Right ventricle myocardium inferior (tissue), 1 donor: ENCODE results near the gene JMJD4. TPM values are rescaled to one million over a fixed set of nuclear protein-coding genes. Genes with fewer than 3 reads are reported as not detected.
A peak's percentile ranks its signal among the peaks of the same experiment; 100 is the strongest.

Experiments
- ATAC-seq: fragments of 200-7000 bp; cut with Tn5 transposase; one replicate; pipeline ENCODE4 v1.9.1; 2020; ENCODE audit warnings: mild to moderate bottlenecking, moderate library complexity
- DNase-seq: peaks from one replicate; pipeline ENCODE4 v3.0.0; 2021; ENCODE audit errors: missing footprints
- intact Hi-C: fragments of 100-400 bp; cut with DNase I; formaldehyde crosslinking; loops from one replicate; pipeline ENCODE4 v1.11.0; 2022
- total RNA-seq: library from RNA; stranded (reverse); fragmentation: NEBNext Ultra II Directional; extraction: Animal tissue kit (Norgen Biotek cat#: 25700); gene quantifications from one replicate; pipeline ENCODE4 v1.2.1, GENCODE V29; 2021
- donor health status: DM: no; HTN: yes; CAD: no; lungs with severe emphysema.

Gene JMJD4
- total RNA-seq, 1 donor from 2014 or later: 7.1 TPM

DNA sequence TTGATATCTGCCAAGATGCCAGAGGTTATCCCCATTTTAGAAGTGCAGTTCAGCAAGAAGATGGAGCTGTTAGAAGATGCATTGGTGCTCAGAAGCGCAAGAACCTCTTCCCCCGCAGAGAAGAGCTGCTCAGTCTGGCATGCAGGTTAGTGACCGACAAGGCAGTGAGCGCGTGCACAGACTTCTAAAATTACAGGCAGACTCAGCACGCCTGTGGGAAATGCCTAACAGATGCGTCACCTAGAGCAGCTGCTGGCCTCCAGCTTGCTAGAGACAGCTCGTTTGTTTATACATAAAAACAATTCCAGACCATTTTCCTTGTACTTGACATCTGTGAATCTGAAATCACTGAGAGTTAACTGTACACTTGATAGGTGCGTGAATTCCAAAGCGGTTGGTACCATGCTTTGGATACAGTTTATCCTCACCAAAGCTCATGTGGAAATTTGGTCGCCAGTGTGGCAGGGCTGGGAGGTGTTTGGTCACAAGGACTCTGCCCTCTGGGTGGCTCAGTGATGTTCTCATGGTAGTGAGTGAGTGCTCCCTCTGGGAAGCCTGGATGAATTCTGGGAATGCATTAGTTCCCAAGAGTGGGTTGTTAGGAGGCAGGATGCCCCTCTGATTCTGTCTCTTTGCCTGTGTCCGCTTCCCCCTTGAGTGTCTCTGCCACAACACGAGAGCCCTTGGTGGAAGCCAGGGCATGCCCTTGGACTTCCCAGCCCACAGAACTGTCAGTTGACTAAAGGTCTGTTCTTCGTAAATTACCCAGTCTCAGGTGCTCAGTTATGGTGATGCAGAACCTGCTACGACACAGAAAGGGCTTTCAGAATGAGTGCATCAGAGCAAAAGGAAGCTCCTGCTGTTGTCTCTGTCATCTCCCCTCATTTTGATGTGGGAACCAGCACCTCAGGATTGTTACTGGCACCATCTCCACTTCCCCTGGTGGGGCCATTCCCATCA, 24.5 kb upstream of the JMJD4 start:
- DNase-seq: no peak
- intact Hi-C loops: loop anchor here (10.0 kb wide), 2 partner anchors 275 to 325 kb away; partner anchors contain the start of gene ARF1
- peak; percentile 38 for ATAC-seq

DNA sequence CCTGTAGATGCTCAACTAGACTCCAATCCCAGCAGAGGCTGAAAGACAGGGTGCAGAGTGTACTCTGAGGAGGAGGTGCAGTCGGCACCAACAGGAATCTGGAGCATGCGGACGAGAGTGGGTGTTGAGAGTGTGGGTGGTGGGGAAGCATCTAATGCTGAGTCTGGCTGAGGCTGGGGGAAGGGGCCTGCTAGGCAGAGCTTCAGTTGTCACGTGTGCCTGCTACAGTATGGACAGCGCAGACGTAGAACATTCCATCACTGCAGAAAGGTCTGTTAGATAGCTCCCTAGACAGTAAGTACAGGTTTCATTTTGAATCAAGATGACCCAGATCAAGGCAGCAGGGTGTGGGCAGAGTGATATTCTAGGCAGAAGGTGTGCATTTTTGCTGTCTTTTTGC, 23.3 kb upstream of the JMJD4 start:
- DNase-seq (no peak), ATAC-seq (no peak)
- intact Hi-C loops: loop anchor here (10.0 kb wide), 1 partner anchor 274 kb away; no protein-coding TSS in a partner anchor

GRCh38 chr1:227757781-227758180, 22.7 kb upstream of the JMJD4 start:
- DNase-seq: no peak
- no peak for ATAC-seq
- intact Hi-C loops: loop anchor here (10.0 kb wide), 1 partner anchor 273 kb away; no protein-coding TSS in a partner anchor

DNA sequence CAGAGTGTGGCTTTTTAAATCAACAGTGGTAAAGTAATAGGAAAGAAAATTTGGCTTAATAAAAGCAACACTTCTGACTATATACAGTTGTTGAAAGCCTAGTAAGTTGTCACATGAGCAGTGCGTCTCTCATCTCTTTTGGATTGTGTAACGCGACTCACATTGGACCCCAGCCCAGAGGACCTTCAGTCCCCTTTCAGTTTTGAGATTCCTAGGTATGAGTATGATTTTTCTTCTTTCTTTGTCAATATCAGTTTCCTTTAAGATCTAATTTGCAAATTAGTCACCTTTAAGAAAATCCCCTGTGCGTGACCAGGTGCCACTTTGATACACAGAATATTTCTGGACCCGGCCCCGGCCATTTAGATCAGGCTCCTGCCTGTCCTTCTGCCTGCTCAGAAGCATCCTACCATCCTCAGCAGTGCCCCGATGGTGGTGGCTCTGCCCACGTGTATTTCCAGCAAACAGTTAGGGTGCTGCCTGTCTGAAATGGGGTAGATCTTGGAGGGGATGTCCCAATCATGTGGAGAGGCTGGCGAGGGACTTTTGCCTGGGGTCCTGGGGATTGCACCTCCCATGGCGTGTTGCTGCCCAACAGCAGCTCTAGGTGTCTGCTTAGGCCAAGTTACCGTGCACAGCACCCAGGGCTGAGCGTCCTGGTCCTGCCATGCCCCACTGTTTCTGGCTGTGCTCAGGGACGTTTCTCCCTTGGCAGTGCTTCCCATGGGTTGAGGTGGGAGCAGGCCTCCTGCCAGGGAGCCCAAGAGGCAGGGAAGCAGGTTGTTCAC, 21.3 kb upstream of the JMJD4 start:
- intact Hi-C loops: loop anchor here (10.0 kb wide), 1 partner anchor 272 kb away; no protein-coding TSS in a partner anchor
- DNase-seq (no peak), ATAC-seq (peak; percentile 35)

DNA sequence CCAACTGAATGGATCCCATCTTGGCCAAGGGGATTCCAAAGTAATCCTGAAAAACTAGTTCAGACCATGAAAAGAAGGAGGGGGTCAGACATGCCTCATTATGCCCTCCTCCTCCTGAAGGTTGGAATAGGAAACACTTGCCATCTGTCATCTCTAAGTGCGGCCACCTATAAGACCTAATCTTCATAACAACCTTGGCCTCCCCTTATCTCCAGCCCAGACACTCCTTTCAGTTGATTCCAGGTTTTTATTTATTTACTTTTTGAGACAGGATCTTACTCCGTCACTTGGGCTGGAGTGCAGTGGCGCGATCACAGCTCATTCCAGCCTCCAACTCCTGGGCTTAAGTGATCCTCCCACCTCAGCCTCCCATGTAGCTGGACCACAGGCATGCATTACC, 19.9 kb upstream of the JMJD4 start:
- no peak for ATAC-seq
- intact Hi-C loops: loop anchor here (10.0 kb wide), 1 partner anchor 270 kb away; no protein-coding TSS in a partner anchor
- no peak for DNase-seq

- intact Hi-C loops: loop anchor here (10.0 kb wide), 1 partner anchor 269 kb away; no protein-coding TSS in a partner anchor
Measured at GRCh38 chr1:227753999-227754711, 19.1 kb upstream of the JMJD4 start.

GRCh38 chr1:227749916-227750710, 15.0 kb upstream of the JMJD4 start:
- ATAC-seq (peak; percentile 49), DNase-seq (no peak)
- intact Hi-C loops: loop anchor here (10.0 kb wide), 1 partner anchor 265 kb away; no protein-coding TSS in a partner anchor

More at GRCh38 chr1:227753999-227754711, 19.1 kb upstream of the JMJD4 start:
- ATAC-seq (peak; percentile 77), DNase-seq (no peak)

DNA sequence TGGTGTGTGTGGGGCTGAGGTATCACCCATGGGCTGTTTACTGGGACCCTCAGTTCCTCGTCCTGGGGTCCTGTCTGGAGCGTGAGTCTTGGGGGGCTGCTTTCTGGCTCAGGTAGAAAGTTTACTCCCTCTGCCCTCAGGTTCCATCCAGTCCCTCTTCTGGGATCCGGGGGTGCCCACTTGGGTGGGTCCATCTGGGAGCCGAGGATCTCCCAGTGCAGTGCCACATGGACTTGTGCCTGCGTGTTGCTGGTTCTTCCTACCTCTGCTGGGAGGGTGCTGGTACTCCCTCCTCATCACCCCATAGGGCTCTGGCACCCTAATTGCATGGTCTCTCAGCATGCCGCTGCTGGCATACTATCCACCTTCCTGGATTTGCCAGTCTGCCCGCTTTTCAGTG, 14.1 kb upstream of the JMJD4 start:
- intact Hi-C loops: no loop called here
- DNase-seq: no peak

GRCh38 chr1:227748496-227749182, 13.5 kb upstream of the JMJD4 start:
- intact Hi-C loops: no loop called here
- DNase-seq (no peak), ATAC-seq (peak; percentile 58)

More for the DNA sequence above, 14.1 kb upstream of the JMJD4 start:
- no peak for ATAC-seq

DNA sequence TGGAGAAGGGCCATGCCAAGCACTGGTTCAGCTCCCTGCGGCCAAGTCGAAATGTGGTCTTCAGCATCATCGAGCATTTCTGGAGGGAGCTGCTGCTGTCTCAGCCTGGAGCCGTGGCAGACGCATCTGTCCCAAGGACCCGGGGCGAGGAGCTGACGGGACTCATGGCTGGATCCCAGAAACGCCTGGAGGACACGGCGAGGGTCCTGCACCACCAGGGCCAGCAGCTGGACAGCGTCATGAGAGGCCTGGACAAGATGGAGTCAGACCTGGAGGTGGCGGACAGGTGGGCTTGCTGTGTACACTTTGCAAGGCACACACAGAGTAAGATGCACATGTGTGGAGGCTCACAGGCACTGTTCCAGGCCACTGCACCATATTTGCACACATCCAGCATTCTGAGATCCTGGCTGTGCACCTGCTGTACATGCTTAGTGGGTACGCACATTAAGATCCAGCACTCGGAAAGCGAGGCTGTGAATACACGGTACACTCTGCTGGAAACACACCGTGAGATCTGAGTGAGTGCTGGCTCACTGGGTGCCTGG, 12.9 kb upstream of the JMJD4 start:
- intact Hi-C loops: no loop called here
- no peak for ATAC-seq
- DNase-seq: no peak

DNA sequence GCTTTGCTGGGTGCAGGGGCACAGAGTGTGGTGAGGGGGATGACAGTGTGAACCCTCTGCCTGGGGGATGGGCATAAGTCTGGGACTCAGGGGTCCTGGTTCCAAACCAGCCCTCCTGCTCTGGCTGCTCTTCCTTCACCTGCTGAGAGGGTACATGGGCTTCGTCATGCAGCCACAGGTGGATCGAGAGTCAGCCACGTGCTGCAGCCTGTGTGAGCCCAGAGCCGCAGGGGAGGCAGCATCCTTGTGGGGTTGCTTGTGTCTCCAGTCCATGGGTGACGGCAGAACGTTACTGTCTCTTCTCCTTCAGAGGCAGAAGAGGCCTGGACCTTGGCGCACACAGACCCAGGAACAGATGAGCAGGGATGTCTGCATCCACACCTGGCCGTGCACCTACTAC, 12.3 kb upstream of the JMJD4 start:
- intact Hi-C loops: no loop called here
- DNase-seq (no peak), ATAC-seq (no peak)

DNA sequence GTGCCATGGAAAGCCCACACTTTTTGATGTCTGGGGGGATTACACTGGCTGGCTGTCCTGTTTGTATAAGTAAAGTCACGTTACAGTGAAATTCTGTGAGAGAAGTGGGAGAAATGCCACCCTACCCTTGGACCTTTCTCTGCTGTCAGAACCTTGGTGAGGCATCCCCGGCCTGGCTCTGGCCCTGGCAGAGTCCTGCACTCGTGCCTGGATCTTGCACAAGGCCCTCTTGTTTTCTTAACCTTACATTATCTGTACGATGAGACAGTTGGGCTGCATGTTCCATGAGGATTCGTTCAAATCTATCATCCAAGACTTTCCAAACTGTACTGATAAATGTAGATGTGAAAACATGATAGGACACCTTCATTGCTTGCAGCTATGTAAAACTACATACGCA, 11.6 kb upstream of the JMJD4 start:
- intact Hi-C loops: no loop called here
- ATAC-seq: no peak
- DNase-seq: no peak

GRCh38 chr1:227745568-227746265, 10.6 kb upstream of the JMJD4 start:
- DNase-seq (no peak), ATAC-seq (no peak)
- intact Hi-C loops: no loop called here

- ATAC-seq: no peak
- intact Hi-C loops: no loop called here
- no peak for DNase-seq
Measured at GRCh38 chr1:227744668-227745067, 9.6 kb upstream of the JMJD4 start.

GRCh38 chr1:227742738-227743715, 7.9 kb upstream of the JMJD4 start:
- DNase-seq (no peak), ATAC-seq (no peak)
- intact Hi-C loops: no loop called here
